HG02678 (cell line): Measurements from ENCODE around the gene FYN.

ENCODE experiments used
- ATAC-seq: cut with Tn5 transposase; IDR thresholded peaks from one replicate; pipeline ENCODE4 v1.9.1; 2021; ENCODE audit warnings: mild to moderate bottlenecking, moderate library complexity; ENCODE audit not compliant: unreplicated experiment

FYN gene

DNA sequence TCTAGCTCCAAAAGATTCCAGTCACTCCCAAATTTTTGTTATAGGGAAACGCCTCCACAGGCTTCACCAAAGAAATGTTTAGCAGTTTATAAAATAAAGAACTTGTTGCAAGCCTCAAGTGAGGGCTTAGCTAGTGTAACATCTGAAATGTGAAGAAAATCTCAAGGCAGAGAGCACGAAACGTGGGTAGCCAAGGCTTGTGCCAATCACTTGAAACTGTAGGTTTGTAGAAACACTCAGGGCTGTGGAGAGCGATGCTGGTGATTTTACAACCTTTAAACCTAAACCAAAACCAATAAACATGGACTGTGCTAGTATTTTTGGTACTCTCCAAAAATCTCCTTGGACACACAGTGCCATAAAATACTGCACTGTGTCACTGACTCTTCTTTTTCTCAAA, 159.4 kb downstream of the FYN start:
- ATAC-seq: no peak

DNA sequence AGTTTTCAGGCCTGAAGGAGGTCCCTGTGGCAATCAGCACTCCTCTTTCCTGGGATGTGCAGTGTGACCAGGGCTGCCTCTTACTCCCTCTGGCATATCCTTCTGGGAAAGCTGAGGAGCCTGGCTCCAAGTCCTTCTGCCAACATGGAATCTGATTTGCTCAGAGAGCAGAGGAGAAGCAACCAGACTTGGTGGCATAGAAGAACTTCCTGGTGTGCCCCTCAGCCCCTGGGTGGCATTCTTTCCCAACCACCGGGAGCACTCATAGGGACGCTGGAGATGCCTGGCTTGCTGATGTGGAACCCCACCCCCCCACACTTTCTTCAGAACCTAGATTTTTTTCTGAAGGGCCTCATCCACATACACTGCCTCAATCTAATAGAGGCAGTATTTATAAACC, 160.0 kb downstream of the FYN start:
- ATAC-seq: no peak

DNA sequence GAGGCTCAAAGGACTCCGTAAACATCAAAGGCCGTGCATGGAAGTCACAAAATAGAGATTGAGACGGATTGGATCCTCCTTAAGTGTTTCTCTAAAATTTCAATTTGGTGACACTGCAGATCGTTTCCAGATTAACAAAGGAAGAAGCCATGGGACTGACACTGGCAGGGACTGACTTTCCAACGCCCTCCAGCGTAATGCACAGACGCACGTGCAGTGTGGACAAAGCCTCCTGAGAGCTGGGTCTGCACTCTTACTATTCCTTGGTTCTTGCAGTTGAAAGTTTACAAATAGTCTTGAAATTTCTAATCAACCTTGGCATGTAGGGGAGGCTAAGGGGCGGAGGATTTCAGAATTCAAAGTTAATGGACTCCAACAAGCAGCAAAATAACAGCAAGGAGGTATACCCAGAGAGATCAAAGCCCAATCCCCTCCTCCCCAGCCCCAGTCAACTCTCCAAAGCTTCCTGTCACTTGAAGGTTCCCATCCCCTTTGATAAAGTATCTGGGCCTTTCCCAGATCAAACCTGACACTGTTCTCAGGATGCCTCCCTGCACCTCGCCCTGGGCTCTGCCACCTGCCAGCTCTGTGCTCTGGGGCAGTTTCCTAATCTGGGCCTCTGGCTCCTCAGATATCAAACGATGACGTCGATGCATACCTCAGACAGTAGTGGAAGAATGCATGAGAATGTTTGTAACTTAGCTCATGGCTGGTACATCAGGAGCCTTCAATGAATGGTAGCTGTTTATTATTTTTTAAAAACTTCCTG, 161.1 kb downstream of the FYN start:
- no peak for ATAC-seq

DNA sequence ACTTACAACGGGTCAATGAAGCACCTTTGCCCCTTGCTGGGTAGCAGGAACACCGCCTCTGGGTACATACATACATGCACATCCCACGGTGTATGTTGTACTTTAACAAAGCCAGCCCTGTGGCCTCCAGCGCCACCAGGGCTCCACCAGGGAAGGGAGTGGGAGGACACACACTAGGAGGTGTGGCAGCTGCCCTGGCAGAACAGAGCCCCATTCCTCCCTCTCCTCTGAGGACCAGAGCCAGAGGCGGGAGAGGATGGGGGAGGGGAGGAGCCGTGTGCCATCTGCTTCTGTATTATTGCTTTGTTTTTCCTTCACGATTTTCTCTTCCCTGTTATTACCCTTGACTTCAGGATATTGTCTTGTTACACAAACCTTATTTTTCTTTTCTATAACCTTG, 161.8 kb downstream of the FYN start:
- ATAC-seq: no peak

DNA sequence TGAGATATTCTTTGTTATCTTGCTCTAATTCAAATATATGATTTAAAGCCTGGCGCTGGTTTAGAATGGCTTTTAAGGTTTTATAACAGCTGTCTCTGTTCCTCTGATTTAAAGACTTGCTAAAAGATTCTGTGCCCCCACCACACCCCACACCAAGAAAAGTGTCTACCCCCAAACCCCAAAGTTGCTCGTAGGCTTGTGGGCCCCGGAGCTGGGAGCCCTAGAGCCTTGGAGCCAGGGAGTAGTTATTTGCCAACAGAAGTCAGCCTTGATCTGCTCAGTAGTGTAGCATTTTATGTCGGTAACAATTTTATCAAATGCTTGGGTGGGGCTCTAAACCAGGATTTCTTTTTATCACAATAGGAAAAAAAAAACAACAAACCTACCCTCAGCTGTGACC, 162.3 kb downstream of the FYN start:
- ATAC-seq: no peak

DNA sequence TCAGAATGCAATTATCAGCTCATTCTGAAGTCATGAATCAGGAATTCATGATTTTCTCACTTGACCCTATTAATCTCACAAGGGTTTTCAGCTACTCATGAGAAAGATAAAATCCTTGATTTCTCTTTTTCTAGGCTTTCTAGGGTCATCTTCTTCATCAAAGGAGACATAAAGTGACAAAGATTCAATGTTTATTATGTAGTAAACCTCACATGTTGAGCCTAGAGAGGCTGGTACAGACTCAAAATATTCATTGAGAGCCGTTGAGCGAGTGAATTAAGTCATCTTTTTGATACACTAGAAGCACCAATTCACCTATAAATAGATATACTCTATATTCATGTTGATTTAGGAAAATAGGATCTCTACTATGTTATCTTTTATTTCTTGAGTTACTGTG, 162.8 kb downstream of the FYN start:
- ATAC-seq: no peak

DNA sequence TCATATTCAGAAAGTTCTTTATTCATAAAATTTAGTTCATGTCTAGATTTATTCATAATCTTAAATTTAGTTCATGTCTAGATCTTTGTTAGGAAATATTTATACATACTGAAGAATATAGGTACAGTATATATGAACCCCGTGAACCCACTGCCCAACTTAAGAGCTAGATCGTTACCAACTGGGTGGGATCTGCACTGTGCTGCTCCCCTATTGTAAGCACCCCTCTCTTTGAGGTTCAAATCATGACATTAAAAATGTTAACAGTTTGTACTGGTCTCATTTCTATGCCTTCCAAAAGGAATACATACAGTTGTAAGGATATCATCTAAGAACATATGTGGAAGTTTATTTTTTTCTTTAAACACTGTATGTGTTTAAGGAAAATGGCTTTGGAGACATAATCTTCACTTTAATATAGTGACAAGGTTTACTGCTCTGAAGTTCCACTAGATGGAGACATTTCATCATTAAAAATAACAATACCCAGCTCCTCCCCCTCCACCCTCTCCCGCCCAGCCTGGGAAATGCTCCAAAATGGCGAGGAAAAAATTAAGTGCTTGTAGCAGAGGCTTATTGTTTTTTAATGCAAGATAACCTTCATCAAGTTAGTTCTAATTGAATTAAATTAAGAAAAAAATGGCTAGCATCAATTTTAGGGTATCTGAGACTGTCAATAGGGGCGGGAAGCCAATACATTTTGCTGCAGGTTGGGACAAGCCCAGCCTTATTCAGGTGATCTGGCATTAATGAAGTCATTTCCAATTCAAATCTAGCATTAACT, 163.4 kb downstream of the FYN start:
- ATAC-seq: peak; percentile 89

DNA sequence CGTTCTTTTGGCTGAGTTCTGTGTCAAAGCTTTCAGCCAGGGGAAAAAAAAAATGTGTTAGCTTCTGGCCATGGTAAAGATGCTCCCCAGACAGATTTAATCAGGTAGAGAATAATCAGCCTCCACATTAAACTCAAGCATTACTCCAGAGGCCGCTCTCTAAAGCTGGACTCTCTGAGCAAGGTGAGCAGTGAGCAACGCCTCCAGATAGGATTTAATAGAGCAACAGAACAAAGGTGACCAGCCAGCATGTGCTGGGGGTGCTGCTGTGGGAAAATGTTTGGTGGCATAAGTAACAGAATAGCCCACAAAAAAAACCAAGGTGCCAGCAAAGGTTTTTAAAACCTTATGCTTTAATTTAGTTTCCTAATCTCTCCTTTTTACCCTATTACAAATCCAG, 164.1 kb downstream of the FYN start:
- no peak for ATAC-seq

DNA sequence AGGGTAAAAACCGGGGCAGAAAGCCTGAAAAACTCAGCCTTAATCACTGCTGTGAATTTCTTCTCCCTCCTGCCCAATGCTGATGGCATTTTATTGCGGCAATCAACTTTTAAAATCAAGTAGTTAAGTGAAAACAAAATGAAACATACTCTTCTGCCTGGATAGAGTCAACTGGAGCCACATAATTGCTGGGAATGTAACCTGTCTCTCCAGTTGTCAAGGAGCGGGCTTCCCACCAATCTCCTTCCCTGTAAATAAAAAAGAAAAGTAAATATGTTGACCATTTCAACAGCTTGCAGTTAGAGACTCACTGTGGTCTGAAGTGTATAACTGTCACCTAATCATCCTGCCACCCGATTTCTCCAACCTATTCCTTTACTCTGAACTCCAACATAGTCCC, 165.5 kb downstream of the FYN start:
- no peak for ATAC-seq

DNA sequence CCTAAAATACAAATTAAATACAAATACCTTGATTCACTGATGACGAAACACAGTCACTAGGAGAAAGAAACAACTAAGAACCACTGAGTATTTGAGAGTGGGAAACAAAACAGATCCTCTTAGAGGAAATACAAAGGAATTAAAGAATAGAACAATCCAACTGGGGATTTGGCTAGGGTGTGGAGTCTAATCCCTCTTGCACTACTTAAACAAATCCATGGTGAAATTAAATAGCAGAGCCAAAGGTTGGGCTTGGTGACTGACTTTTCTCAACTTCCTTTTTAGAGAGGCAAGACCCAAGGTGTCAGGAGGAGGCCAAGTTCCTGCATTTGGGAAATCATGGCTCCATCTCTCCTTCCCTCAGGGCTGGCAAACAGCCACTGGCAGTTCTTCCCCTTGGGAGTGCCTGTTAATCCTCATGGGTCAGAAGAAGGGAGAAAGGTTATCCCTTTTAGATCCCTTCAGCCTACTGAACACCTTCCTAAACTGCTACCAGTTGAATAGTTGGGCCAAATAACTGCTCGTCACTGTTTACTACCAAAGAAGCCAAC, 166.3 kb downstream of the FYN start:
- ATAC-seq: no peak

DNA sequence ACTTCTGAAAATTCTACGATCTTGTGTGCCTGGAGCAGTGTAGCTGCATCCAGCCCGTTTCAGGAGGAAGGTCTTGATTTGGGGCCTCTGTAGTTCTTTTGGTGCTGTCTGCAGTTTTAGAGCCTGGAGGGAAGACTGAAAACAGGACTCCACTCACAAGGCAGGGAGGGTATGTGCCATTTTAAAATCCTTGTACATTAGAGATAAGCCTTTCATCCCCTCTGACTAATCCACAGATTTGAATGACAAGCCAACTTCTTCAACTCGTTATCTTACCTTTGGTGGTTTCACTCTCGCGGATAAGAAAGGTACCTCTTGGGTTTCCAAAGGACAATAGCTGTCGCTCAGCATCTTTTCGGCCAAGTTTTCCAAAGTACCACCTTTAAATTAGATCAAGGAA, 169.5 kb downstream of the FYN start:
- no peak for ATAC-seq

DNA sequence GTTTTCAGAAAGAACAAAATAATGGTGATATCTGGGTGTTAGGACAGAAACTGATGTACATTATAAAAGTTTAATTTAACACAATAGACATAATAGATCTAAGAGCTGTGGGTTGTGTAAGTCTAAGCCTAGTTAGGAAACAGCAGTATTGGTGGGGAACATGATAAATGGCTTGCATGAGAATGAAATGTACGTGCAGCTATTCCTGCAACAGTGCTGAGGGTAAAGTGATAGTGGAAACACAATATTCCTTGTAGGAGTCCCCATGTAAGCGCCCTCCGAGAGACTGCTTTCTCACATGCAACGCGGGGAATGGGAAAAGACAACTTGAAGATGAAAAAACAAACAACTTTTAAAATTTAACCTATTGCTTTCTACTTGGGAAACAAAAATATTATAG, 171.0 kb downstream of the FYN start:
- no peak for ATAC-seq

DNA sequence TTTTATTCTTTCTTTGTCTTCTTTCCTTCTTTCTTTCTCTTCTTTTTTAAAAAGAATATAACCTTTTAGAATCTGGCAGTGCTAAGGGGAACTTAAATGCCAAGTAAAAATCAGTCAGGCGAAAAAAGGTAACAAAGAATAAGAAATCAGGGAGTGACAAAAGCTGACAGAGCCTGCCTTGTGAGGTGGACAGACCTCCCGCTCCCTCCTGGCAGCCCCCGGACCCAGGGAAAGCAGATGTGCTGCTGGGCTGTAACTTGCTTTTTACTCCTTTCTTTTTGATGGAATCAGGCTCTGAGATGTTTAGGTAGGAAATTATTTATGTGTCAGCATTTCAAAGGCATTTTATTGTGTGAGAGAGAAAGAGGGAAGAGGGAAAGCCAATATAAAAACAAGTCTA, 172.1 kb downstream of the FYN start:
- no peak for ATAC-seq

DNA sequence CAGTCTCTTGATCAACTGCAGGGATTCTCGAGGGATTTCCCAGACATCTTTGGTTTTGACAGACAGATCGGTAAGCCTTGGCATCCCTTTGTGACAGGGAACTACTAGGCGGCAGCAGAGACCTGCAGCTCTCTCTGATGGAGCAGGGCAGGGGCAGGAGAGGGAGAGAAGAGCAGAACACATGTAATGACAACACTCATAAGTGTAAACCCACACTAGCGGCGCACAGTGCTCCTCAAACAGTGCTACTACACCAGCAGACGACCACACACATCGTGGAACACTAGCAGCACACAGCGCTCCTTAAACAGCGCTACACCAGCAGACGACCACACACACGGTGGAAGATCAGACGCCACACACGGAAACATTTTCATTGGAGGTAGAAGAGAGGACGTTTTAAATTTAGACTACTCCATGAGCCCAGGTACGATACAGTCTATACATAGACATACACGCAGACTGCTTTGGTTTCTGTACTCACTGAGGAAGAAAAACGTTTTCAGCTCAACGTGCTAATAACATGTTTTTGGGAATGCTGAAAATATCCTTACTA, 173.0 kb downstream of the FYN start:
- no peak for ATAC-seq

DNA sequence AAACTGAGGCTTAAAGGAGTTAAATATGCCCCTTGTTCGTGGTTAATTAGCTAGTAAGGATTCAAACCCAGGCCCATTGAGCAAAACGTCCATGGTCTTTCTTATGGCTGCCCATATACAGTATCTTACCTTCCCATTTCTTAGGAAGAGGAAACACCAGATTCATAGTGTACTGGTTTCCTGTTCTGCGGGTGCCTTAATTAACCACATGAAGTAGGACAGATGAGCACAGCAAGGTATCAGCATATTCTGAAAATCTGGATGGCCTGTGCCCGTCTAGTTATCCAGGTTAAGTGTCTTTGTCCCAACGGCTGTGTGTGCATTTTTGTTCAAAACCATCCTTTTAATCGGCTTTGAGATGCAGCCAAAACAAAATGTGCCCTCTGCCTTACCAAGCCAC, 174.1 kb downstream of the FYN start:
- ATAC-seq: no peak

DNA sequence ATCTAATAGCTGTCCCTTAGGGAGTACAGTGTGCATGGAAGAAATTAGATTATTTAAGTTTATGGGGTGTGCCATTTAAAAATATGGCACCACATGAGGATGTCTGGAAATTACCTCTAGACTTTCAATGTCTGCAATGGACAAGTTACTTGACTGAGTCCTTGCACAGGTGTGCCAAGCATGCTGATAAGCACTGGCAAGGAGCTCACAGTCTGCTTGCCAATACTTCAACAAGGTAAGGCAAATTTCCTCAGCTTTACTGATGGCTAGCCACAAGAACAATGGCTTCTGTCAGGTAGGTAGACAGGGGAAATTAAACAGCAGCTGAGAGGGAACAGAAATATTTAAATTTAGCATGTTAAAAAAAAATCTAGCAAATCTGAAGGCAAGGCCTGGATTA, 176.4 kb downstream of the FYN start:
- no peak for ATAC-seq

DNA sequence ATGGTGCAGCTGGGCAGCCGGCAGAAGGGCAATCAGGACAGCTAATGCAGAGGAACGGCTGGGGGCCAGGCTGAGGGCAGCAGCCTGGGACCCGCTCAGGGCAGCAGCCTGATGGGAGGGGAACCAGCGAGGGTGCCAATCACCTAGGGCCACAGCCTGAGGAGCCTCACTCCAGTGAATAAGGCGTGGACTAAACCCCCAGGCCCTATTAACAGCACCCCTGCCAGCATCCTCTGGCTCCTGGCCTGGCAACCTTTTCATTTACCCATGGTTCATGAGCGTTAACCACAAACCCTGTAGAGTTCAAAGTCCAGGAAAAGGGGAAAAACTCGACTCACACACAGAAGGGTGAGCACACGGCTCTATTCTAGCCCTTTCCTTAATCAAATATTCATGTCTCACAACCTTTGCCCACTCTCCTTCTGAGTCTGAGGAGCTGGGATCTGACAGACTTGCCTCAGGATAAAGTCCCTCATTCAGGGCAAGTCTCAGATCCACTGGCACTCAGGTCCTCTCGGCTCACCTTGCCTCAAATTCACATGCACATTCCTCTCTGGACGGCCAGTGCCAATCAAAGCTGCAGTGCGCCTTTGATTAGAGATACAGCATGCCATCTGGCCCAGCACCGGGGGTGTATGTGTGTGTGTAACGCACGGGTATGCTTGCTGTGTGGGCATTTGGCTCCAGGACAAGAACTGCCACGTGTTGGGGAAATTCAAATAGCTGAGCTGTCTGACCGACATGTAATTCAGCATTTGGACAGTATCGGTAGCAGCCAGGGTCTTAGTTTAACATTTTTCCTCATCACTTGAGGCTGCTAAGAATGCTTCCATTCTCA, 180.7 kb downstream of the FYN start:
- no peak for ATAC-seq

DNA sequence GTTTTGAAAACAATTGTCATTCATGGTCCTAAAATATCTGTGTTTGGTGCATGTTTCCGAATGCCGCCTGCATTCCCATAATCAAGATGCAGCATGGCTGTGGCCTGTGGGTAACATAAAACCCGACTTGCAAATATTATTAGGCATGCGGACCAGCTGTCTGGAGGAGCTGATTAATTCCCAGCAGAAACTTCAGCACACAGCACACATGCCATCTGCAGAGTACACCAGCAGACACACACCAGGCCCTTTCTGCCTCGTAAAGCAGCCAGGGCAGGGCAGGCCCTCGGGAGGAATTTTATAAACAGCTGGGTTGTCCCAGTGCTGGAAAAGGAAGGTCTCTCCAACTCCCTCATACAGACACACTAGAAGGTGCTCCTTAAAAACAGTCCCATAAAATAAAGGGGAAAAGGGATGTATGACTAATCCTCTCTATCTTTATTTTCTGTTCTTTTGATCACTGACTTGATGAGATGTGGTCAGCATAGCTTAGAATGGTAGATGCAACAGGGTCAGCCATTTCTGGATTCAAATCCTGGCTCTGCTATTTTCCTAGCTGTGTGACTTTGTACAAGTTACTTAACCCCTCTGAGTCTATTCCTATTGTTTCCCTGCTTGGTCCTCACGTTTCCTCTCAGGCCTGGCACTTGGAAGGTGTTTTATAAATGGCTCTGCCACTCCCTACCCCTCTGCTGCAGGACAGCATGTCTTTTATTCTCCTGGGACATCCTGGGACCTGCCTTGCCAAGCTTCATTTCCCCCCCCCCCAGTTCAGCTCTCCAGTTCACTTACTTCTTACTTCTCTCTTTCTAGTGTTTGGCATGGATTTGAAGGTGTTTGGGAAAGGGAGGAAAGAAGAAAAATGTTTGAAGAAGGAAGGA, 181.7 kb downstream of the FYN start:
- ATAC-seq: no peak

DNA sequence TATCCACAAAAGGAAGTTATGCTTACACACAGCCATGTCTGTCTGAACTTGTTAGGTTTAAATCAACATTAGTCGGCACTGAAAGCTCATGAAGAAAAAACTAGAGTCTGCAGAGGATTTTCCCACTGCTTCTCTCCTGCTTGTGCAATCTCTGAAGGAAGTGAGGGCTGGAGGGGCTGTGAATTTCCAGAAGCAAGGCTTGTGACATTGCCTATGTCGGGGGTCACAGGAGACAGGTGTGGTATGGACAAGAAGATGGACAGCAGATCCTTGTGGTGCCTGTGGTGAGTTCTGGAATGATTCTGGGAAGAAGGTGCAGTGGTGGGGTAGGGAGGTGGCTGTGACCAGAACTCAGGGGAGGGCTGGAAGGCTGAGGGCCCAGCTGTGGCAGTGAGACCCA, 183.3 kb downstream of the FYN start:
- no peak for ATAC-seq

DNA sequence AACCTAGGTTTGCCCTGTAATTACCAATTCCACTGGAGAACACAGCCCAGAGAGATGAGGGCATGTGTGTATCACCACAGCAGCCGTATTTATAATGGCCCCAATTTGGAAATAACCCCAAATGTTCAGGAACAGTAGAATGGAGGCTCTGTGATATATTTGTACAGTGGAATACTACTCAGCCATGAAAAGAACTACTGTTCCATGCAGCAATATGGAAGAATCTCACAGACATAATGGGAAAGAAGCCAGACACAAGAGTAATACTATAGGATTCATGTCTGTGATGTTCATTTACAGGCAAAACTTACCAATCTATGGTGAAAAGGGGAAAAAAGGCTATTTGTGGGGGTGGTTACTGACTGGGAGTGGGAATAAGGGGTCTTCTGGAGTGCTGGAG, 183.8 kb downstream of the FYN start:
- ATAC-seq: no peak
